ENCODE measurements around the gene MAPKAPK5. TPM values are rescaled to one million over a fixed set of nuclear protein-coding genes. Genes with fewer than 3 reads are reported as not detected.

MAPKAPK5 gene
- 10 to 100 TPM; 43.2 to 45.7 TPM for total RNA-seq

GRCh38 chr12:111841750-111842555, at the start of gene MAPKAPK5:
TSS of gene MAPKAPK5 (plus strand) at chr12:111842228. CDS start at chr12:111842734, 506 bp downstream.

Small RNA genes within 50 kb of the gene (microRNA-seq; reads per million reads assigned to microRNA genes)
- gene MIR6761 (ENCODE audit: borderline microRNAs expressed, borderline replicate concordance), result not detected

Other genes starting within 250 kb of the MAPKAPK5 start
- gene ATXN2, start 242.9 kb upstream of the MAPKAPK5 start, total RNA-seq, result 10 to 100 TPM; 36.7 to 41.7 TPM
- 10 to 100 TPM; 18.7 to 20.9 TPM for gene BRAP, start 156.3 kb upstream of the MAPKAPK5 start, total RNA-seq
- 10 to 100 TPM; 24.9 to 31.4 TPM for gene ACAD10, start 156.2 kb upstream of the MAPKAPK5 start, total RNA-seq
- gene ALDH2, start 75.3 kb upstream of the MAPKAPK5 start, total RNA-seq, result under 1 TPM; 0.50 to 0.51 TPM
- 10 to 100 TPM; 14.8 to 17.1 TPM for gene TMEM116, start 170.9 kb downstream of the MAPKAPK5 start, total RNA-seq
- gene ERP29, start 171.2 kb downstream of the MAPKAPK5 start, total RNA-seq, result 100 to 1,000 TPM; 187 to 197 TPM